Adipocyte (in vitro differentiated cells): ENCODE data around the gene RNF2.

Experiments
- DNase-seq: peaks from one replicate; pipeline ENCODE4 v3.0.0-alpha.2; 2015; ENCODE audit warnings: low read depth
- H3K27me3 ChIP-seq: replicated peaks from 2 replicates; pipeline ENCODE4 v1.7.0; 2013; ENCODE audit warnings: mild to moderate bottlenecking, low read length, moderate library complexity; ENCODE audit not compliant: control insufficient read depth, insufficient read depth
- H3K36me3 ChIP-seq: 2 replicates; pipeline ENCODE4 v1.7.0; 2013; ENCODE audit warnings: low read length, mild to moderate bottlenecking, moderate library complexity; ENCODE audit not compliant: control insufficient read depth, insufficient read depth, severe bottlenecking
- H3K4me1 ChIP-seq: 2 replicates; pipeline ENCODE4 v1.7.0; 2013; ENCODE audit warnings: mild to moderate bottlenecking, low read length, moderate library complexity; ENCODE audit not compliant: control insufficient read depth, insufficient read depth
- H3K4me3 ChIP-seq: 2 replicates; pipeline ENCODE4 v1.7.0; 2013; ENCODE audit warnings: mild to moderate bottlenecking, low read length, moderate library complexity
- H3K9ac ChIP-seq: 2 replicates; pipeline ENCODE4 v1.7.0; 2013; ENCODE audit warnings: mild to moderate bottlenecking, low read length, moderate library complexity
- H3K9me3 ChIP-seq: 2 replicates; pipeline ENCODE4 v1.7.0; 2013; ENCODE audit warnings: mild to moderate bottlenecking, low read length, moderate library complexity; ENCODE audit not compliant: control insufficient read depth

Gene RNF2

GRCh38 chr1:185151215-185151614 lies 105.9 kb downstream of the RNF2 start:
- Histone ChIP-seq H3K4me1 (peaks cover 25% of the 10 kb centered on the region), H3K4me3 (no peak overlapping the region), H3K27me3 (no peaks in the 10 kb centered on the region), H3K9me3 (no peaks in the 10 kb centered on the region), H3K9ac (no peak overlapping the region), H3K36me3 (peaks cover 44% of the 10 kb centered on the region)
- no peak for DNase-seq
